GM19193 (cell line): ENCODE data around the gene PML.

Experiments
- POLR2A ChIP-seq: IDR thresholded peaks from 4 replicates; pipeline ENCODE4 v1.6.1; 2011; ENCODE audit not compliant: insufficient read depth, insufficient read length; ENCODE audit errors: extremely low read depth

PML gene

DNA sequence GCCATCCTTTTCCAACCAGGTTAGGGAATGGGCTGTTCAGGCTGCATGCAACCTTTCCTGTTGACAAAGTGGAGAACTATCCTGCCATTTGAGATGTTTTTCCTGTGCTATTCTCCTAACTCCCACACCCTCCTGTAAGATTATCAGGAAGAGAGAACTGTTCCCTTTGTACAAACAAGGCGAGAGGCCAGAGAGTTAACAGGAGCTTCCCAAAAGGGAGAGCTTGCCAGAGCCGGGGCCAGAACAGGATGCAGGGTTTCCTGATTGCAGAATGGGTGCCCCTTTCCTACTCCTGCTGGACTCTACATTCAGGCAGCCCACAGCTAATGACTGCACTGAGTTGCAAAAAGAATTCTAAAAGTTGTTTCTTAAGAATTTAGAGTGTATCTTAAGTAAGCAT lies 17.1 kb downstream of the PML start:
- TF ChIP-seq POLR2A = no peak

GRCh38 chr15:74013374-74013894 lies 18.9 kb downstream of the PML start:
- TF ChIP-seq POLR2A = no peak

- no peak for TF ChIP-seq POLR2A
Observed at GRCh38 chr15:74019734-74020133, 25.2 kb downstream of the PML start.

- no peak for TF ChIP-seq POLR2A
Observed at GRCh38 chr15:74022706-74023470, 28.4 kb downstream of the PML start.

GRCh38 chr15:74024687-74025086 lies 30.2 kb downstream of the PML start:
- no peak for TF ChIP-seq POLR2A

- no peak for TF ChIP-seq POLR2A
Observed at GRCh38 chr15:74025436-74025835, 30.9 kb downstream of the PML start.

DNA sequence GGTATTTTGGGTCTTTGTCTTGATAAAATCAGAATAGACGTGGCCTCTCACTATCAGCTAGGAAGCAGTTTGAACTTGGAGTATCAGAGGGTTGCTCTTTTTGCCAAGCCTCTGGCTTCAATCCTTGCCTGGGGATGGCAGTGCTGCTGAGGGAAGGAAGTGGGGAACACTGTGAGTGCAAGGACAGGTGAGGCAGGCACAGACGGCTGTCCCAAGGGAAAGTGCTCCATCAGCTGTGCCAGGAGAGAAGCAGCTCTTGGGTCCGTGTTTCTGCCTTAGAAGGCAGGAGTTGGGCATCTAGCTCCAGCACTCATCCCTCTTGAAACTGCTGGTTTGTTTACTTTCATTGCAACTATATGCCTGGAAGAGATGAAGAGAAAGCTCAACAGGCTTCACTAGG lies 33.2 kb downstream of the PML start:
- TF ChIP-seq POLR2A = no peak

GRCh38 chr15:74028646-74029045 lies 34.1 kb downstream of the PML start:
- TF ChIP-seq POLR2A = no peak

DNA sequence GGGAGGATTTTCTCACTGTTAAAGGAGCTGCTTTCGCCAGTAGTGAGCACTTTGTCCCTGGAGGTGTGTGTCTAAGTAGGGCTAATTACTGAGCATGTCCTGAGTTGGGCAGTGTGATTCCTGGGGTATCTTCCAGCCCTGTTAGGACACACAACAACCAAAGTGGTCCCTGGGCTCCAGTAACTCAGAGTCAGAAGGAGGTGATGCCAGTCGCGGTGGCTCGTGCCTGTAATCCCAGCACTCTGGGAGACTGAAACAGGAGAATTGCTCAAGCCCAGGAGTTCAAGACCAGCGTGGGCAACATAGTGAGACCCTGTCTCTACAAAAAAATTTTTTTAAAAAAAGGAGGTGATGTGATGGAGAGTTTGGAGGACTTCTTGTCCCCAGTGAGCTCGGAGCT lies 37.5 kb downstream of the PML start:
- no peak for TF ChIP-seq POLR2A

DNA sequence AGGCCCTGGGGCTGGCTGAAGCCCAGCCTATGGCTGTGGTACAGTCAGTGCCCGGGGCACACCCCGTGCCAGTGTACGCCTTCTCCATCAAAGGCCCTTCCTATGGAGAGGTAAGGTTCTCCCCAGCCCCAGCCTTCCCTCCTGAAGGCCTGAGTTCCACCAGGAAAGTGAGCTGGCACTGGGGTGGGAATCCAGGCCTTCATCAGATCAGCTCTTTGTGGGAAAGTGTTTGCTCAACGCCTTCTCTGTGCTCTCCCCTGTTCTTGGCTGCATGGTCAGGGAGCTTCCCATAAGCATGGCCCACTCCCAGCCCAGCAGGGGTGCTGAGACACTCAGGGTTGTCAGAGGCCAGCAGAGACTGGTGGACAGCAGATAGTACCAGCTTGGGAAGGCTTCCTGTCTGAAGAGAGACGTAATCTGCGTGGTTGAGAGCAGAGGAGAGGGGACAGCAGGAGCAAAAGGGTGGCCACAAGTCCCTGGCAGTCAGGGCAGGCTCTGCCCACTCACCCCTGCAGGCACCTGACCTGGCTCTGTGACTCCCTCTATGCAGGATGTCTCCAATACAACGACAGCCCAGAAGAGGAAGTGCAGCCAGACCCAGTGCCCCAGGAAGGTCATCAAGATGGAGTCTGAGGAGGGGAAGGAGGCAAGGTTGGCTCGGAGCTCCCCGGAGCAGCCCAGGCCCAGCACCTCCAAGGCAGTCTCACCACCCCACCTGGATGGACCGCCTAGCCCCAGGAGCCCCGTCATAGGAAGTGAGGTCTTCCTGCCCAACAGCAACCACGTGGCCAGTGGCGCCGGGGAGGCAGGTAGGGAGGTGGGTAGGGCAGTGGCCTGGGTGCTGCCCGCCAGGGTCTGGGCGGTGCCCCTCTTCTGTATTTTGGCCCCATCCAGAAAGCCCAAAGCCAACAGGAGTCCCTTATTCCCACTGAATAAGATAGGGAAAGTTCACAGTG lies 38.4 kb downstream of the PML start:
- TF ChIP-seq POLR2A = no peak

- TF ChIP-seq POLR2A = no peak
Observed at GRCh38 chr15:74034206-74034755, 39.8 kb downstream of the PML start.

GRCh38 chr15:74035121-74036017 lies 40.9 kb downstream of the PML start:
- TF ChIP-seq POLR2A = no peak

- no peak for TF ChIP-seq POLR2A
Observed at GRCh38 chr15:74036271-74037170, 42.0 kb downstream of the PML start.
